ENCODE measurements around the gene GIMAP7. TPM values are rescaled to one million over a fixed set of nuclear protein-coding genes. Genes with fewer than 3 reads are reported as not detected.

Gene GIMAP7
- total RNA-seq, 4 donors from 2014 or later: 1.00 to 11.9 (median 6.1) TPM

- intact Hi-C loops (cut with DNase I; ENCODE audit: low total_unique reads): no loop called here
- 97 to 100% methylated on average over 3 of the region's 3 CpGs for WGBS, 2 donors (ENCODE audit: low coverage in 1 of 2)
- in situ Hi-C loops (cut with MboI; ENCODE audit: low pct_ligation_motif_present in 1 of 4, low pct_unique_long_range_greater_than_20kb in 1 of 4, low sequenced_read_pairs in 3 of 4): loop anchor here in 1 of 4 donors (25.0 kb wide), 1 partner anchor 269 kb away; the partner anchor contains the start of gene GIMAP5
- no peaks in the 10 kb centered on the region for H3K4me1 ChIP-seq
- H3K27ac ChIP-seq: no peak overlapping the region
- DNase-seq: no peak
- H3K9me3 ChIP-seq: peaks cover 0 to 4% of the 10 kb centered on the region in 2 donors
- no peaks in the 10 kb centered on the region for H3K36me3 ChIP-seq
- no peak overlapping the region for H3K4me3 ChIP-seq
- H3K27me3 ChIP-seq: no peaks in the 10 kb centered on the region
- TF ChIP-seq EP300 (IDR thresholded peaks at IDR 0.05; ENCODE audit: low read depth) (no peak), POLR2A (IDR thresholded peaks at IDR 0.05) (no peak), CTCF (IDR thresholded peaks at IDR 0.05) (no peak), POLR2AphosphoS5 (IDR thresholded peaks at IDR 0.05) (no peak)
Observed at GRCh38 chr7:150468241-150468640, 46.4 kb upstream of the GIMAP7 start.

GRCh38 chr7:150471886-150472285 lies 42.8 kb upstream of the GIMAP7 start:
- no peaks in the 10 kb centered on the region for H3K4me1 ChIP-seq
- DNase-seq: no peak
- no peak for TF ChIP-seq CTCF (IDR thresholded peaks at IDR 0.05)
- TF ChIP-seq POLR2A (IDR thresholded peaks at IDR 0.05): no peak
- no peak for TF ChIP-seq EP300 (IDR thresholded peaks at IDR 0.05; ENCODE audit: low read depth)
- no peak for TF ChIP-seq POLR2AphosphoS5 (IDR thresholded peaks at IDR 0.05)
- intact Hi-C loops (cut with DNase I; ENCODE audit: low total_unique reads): no loop called here
- H3K9me3 ChIP-seq: no peaks in the 10 kb centered on the region
- H3K27me3 ChIP-seq: no peaks in the 10 kb centered on the region
- H3K36me3 ChIP-seq: no peaks in the 10 kb centered on the region
- in situ Hi-C loops (cut with MboI; ENCODE audit: low pct_ligation_motif_present in 1 of 4, low pct_unique_long_range_greater_than_20kb in 1 of 4, low sequenced_read_pairs in 3 of 4): loop anchor here in 1 of 4 donors (25.0 kb wide), 1 partner anchor 265 kb away; the partner anchor contains the start of gene GIMAP5
- H3K27ac ChIP-seq: no peak overlapping the region
- no peak overlapping the region for H3K4me3 ChIP-seq
- WGBS, 2 donors (ENCODE audit: low coverage in 1 of 2): 78 to 90% methylated on average over 3 to 5 of the region's 5 CpGs

- TF ChIP-seq POLR2A (IDR thresholded peaks at IDR 0.05) (no peak), POLR2AphosphoS5 (IDR thresholded peaks at IDR 0.05) (no peak), CTCF (IDR thresholded peaks at IDR 0.05) (no peak), EP300 (IDR thresholded peaks at IDR 0.05; ENCODE audit: low read depth) (no peak)
- H3K36me3 ChIP-seq: no peaks in the 10 kb centered on the region
- no peaks in the 10 kb centered on the region for H3K9me3 ChIP-seq
- no peak for DNase-seq
- in situ Hi-C loops (cut with MboI; ENCODE audit: low pct_ligation_motif_present in 1 of 4, low pct_unique_long_range_greater_than_20kb in 1 of 4, low sequenced_read_pairs in 3 of 4): loop anchor here in 1 of 4 donors (25.0 kb wide), 1 partner anchor 263 kb away; the partner anchor contains the start of gene GIMAP5
- H3K27ac ChIP-seq: no peak overlapping the region
- 60 to 89% methylated on average over 1 to 7 of the region's 7 CpGs for WGBS, 2 donors (ENCODE audit: low coverage in 1 of 2)
- intact Hi-C loops (cut with DNase I; ENCODE audit: low total_unique reads): no loop called here
- H3K4me1 ChIP-seq: no peaks in the 10 kb centered on the region
- H3K4me3 ChIP-seq: no peak overlapping the region
- H3K27me3 ChIP-seq: no peaks in the 10 kb centered on the region
Observed at GRCh38 chr7:150473902-150474301, 40.8 kb upstream of the GIMAP7 start.

GRCh38 chr7:150476285-150476684 lies 38.4 kb upstream of the GIMAP7 start:
- Histone ChIP-seq H3K27me3 (no peaks in the 10 kb centered on the region), H3K4me3 (no peak overlapping the region), H3K4me1 (no peaks in the 10 kb centered on the region), H3K27ac (no peak overlapping the region), H3K9me3 (no peaks in the 10 kb centered on the region), H3K36me3 (no peaks in the 10 kb centered on the region)
- 90 to 92% methylated on average over 2 to 3 of the region's 3 CpGs for WGBS, 2 donors (ENCODE audit: low coverage in 1 of 2)
- DNase-seq: no peak
- intact Hi-C loops (cut with DNase I; ENCODE audit: low total_unique reads): no loop called here
- in situ Hi-C loops (cut with MboI; ENCODE audit: low pct_ligation_motif_present in 1 of 4, low pct_unique_long_range_greater_than_20kb in 1 of 4, low sequenced_read_pairs in 3 of 4): no loop called here
- TF ChIP-seq POLR2AphosphoS5 (IDR thresholded peaks at IDR 0.05) (no peak), POLR2A (IDR thresholded peaks at IDR 0.05) (no peak), EP300 (IDR thresholded peaks at IDR 0.05; ENCODE audit: low read depth) (no peak), CTCF (IDR thresholded peaks at IDR 0.05) (no peak)
